D721Med (cell line): ENCODE measurements around the gene PTPRM.
"Not testable (repeated sequence)": the region's sequence is repeated elsewhere in the genome, so short reads cannot be mapped to it uniquely, and the experiment has no call there.

ENCODE experiments used
- DNase-seq: peaks from one replicate; pipeline ENCODE4 v3.0.0; 2011; ENCODE audit warnings: low spot score; ENCODE audit not compliant: insufficient read length
- FAIRE-seq: peaks from 2 replicates; lab custom pipeline; 2011; peaks lifted over from hg19 to GRCh38; lab: Jason Lieb, UNC
- CTCF ChIP-seq: IDR thresholded peaks from 2 replicates; pipeline ENCODE4 v1.5.1; 2012; ENCODE audit warnings: mild to moderate bottlenecking, control low read depth; ENCODE audit not compliant: insufficient read depth; ENCODE audit errors: missing control alignments

The PTPRM gene

GRCh38 chr18:7729868-7730267, 162.8 kb downstream of the PTPRM start:
- no peak for TF ChIP-seq CTCF
- DNase-seq (no peak), FAIRE-seq (no peak)

- DNase-seq = no peak
- peak; percentile 63 for FAIRE-seq
- no peak for TF ChIP-seq CTCF
Measured at GRCh38 chr18:7730682-7731081, 163.6 kb downstream of the PTPRM start.

GRCh38 chr18:7733642-7734041, 166.5 kb downstream of the PTPRM start:
- no peak for TF ChIP-seq CTCF
- FAIRE-seq = no peak
- no peak for DNase-seq

GRCh38 chr18:7735196-7735595, 168.1 kb downstream of the PTPRM start:
- no peak for FAIRE-seq

GRCh38 chr18:7735626-7736175, 168.6 kb downstream of the PTPRM start:
- peak; percentile 44 for FAIRE-seq
- TF ChIP-seq CTCF = no peak
- no peak for DNase-seq

More at GRCh38 chr18:7735196-7735595, 168.1 kb downstream of the PTPRM start:
- DNase-seq = no peak
- TF ChIP-seq CTCF = peak; percentile 18

GRCh38 chr18:7736526-7736925, 169.4 kb downstream of the PTPRM start:
- DNase-seq, FAIRE-seq: not testable (repeated sequence)

- DNase-seq (no peak), FAIRE-seq (no peak)
- no peak for TF ChIP-seq CTCF
Measured at GRCh38 chr18:7737550-7737949, 170.4 kb downstream of the PTPRM start.

GRCh38 chr18:7740821-7741220, 173.7 kb downstream of the PTPRM start:
- FAIRE-seq (no peak), DNase-seq (no peak)
- no peak for TF ChIP-seq CTCF
